GM12878 (cell line): ENCODE data around the gene SLC35F3. TPM values are rescaled to one million over a fixed set of nuclear protein-coding genes. Genes with fewer than 3 reads are reported as not detected.

Experiments
- ASH2L ChIP-seq: fragments of 300-600, 200-600 bp; sonication (generic); IDR thresholded peaks from 2 replicates; pipeline ENCODE4 v1.6.1; 2017; ENCODE audit warnings: low read depth, mild to moderate bottlenecking, borderline replicate concordance
- BCL3 ChIP-seq: IDR thresholded peaks from 2 replicates; pipeline ENCODE4 v1.6.1; 2011; ENCODE audit warnings: borderline replicate concordance, low read depth, mild to moderate bottlenecking, moderate library complexity, low read length; ENCODE audit not compliant: insufficient read depth, poor library complexity, severe bottlenecking
- GATAD2B ChIP-seq: fragments of 450-650 bp; conservative IDR thresholded peaks from 2 replicates; pipeline ENCODE4 v1.6.1; 2017; ENCODE audit warnings: low read depth, mild to moderate bottlenecking, moderate library complexity
- LARP7 ChIP-seq: fragments of 450-650 bp; IDR thresholded peaks from 2 replicates; pipeline ENCODE4 v1.6.1; 2017; ENCODE audit warnings: mild to moderate bottlenecking
- MYB ChIP-seq: fragments of 150-350 bp; IDR thresholded peaks from 2 replicates; pipeline ENCODE4 v1.6.1; 2014; ENCODE audit warnings: mild to moderate bottlenecking, low read depth, low read length, borderline replicate concordance
- SMC3 ChIP-seq: IDR thresholded peaks from 2 replicates; pipeline ENCODE4 v1.6.1; 2011; ENCODE audit warnings: low read length, improper control_type of control experiment, borderline replicate concordance
- SRF ChIP-seq, 2 experiments: IDR thresholded peaks; 2 replicates each; pipeline ENCODE4 v1.6.1; 2011; ENCODE audit warnings: low read depth in 2 of 2, low read length in 2 of 2, mild to moderate bottlenecking in 1 of 2, moderate library complexity in 1 of 2
- ZBED1 ChIP-seq: IDR thresholded peaks from 2 replicates; pipeline ENCODE4 v1.6.1; 2016; ENCODE audit warnings: borderline replicate concordance
- ZNF384 ChIP-seq: IDR thresholded peaks from 2 replicates; pipeline ENCODE4 v1.6.1; 2012; ENCODE audit warnings: low read depth, mild to moderate bottlenecking, low read length, improper control_type of control experiment, borderline replicate concordance
- polyA plus RNA-seq, 11 experiments: library from polyadenylated mRNA; depleted of rRNA in 4 of 11; unstranded in 6 of 11; stranded (reverse) in 5 of 11; fragments of >200 nt; fragmentation: Nextera tagmentation in 4 of 11; fragmentation: Illumina TruSeq in 1 of 11; extraction: Ambion mirVana in 4 of 11; extraction: Trizol in 1 of 11; gene quantifications; 1 replicate in 1 of 11; 2 replicates in 10 of 11; pipeline versions ENCODE4 v1.2.1 to v1.2.3, GENCODE V29; 2011 to 2016; ENCODE audit warnings: inconsistent platforms in 2 of 11, missing spikeins in 2 of 11, low read depth in 1 of 11
- total RNA-seq, 4 experiments: library from RNA; depleted of rRNA in 3 of 4; stranded (reverse); fragments of >200 nt in 3 of 4; fragmentation: Illumina TruSeq in 1 of 4; extraction: Trizol in 1 of 4; gene quantifications; 2 replicates each; pipeline versions ENCODE4 v1.2.1 to v1.2.3, GENCODE V29; 2013 to 2021
- TF ChIP-seq, protein P1 (sequence below): fragments of 450-650 bp; formaldehyde crosslinking; IDR thresholded peaks from 2 replicates; pipeline ENCODE4 v1.4.0; 2022; ENCODE audit warnings: mild to moderate bottlenecking, moderate library complexity

SLC35F3 gene
- total and polyA plus RNA-seq, 10 of the 15 experiments (the other 5 are each of a cell fraction or from before 2014, with no cell fraction given) = 1.0 to 8.6 (median 5.7) TPM

GRCh38 chr1:234090212-234091064, 186.0 kb downstream of the SLC35F3 start (continued):
- no peak for TF ChIP-seq ZBED1
- TF ChIP-seq ASH2L = no peak
- no peak for TF ChIP-seq ZNF384
- TF ChIP-seq SRF (IDR thresholded peaks at IDR 0.05; ENCODE audit: low read depth in 2 of 2, low read length in 2 of 2) = no peak
- no peak for TF ChIP-seq BCL3
- TF ChIP-seq GATAD2B = no peak
- TF ChIP-seq SMC3 = no peak
- TF ChIP-seq MYB = no peak
- no peak for TF ChIP-seq LARP7
- TF ChIP-seq, protein P1, sequence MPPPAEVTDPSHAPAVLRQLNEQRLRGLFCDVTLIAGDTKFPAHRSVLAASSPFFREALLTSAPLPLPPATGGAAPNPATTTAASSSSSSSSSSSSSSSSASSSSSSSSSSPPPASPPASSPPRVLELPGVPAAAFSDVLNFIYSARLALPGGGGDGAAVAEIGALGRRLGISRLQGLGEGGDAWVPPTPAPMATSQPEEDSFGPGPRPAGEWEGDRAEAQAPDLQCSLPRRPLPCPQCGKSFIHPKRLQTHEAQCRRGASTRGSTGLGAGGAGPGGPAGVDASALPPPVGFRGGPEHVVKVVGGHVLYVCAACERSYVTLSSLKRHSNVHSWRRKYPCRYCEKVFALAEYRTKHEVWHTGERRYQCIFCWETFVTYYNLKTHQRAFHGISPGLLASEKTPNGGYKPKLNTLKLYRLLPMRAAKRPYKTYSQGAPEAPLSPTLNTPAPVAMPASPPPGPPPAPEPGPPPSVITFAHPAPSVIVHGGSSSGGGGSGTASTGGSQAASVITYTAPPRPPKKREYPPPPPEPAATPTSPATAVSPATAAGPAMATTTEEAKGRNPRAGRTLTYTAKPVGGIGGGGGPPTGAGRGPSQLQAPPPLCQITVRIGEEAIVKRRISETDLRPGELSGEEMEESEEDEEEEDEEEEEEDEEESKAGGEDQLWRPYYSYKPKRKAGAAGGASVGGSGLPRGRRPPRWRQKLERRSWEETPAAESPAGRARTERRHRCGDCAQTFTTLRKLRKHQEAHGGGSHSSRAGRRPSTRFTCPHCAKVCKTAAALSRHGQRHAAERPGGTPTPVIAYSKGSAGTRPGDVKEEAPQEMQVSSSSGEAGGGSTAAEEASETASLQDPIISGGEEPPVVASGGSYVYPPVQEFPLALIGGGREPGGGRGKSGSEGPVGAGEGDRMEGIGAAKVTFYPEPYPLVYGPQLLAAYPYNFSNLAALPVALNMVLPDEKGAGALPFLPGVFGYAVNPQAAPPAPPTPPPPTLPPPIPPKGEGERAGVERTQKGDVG (CRISPR knock-in tag) = no peak
